HL-60 (cell line): Measurements from ENCODE around the gene PDZK1.

Experiments used
- GABPA ChIP-seq: IDR thresholded peaks from 2 replicates; pipeline ENCODE4 v1.6.1; 2012; ENCODE audit warnings: low read depth
- POLR2AphosphoS5 ChIP-seq: IDR thresholded peaks from 2 replicates; pipeline ENCODE4 v1.6.1; 2012; ENCODE audit warnings: low read depth
- REST ChIP-seq: IDR thresholded peaks from 2 replicates; pipeline ENCODE4 v1.6.1; 2012; ENCODE audit warnings: low read depth; ENCODE audit not compliant: insufficient replicate concordance
- TF ChIP-seq, protein P1 (sequence below): IDR thresholded peaks from one replicate; pipeline ENCODE4 v1.5.1; 2011; ENCODE audit warnings: low read length, control low read depth, inconsistent platforms; ENCODE audit not compliant: insufficient read depth

- TF ChIP-seq GABPA (no peak), POLR2AphosphoS5 (no peak), REST (no peak)
- TF ChIP-seq, protein P1, sequence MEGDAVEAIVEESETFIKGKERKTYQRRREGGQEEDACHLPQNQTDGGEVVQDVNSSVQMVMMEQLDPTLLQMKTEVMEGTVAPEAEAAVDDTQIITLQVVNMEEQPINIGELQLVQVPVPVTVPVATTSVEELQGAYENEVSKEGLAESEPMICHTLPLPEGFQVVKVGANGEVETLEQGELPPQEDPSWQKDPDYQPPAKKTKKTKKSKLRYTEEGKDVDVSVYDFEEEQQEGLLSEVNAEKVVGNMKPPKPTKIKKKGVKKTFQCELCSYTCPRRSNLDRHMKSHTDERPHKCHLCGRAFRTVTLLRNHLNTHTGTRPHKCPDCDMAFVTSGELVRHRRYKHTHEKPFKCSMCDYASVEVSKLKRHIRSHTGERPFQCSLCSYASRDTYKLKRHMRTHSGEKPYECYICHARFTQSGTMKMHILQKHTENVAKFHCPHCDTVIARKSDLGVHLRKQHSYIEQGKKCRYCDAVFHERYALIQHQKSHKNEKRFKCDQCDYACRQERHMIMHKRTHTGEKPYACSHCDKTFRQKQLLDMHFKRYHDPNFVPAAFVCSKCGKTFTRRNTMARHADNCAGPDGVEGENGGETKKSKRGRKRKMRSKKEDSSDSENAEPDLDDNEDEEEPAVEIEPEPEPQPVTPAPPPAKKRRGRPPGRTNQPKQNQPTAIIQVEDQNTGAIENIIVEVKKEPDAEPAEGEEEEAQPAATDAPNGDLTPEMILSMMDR, result no peak
These were observed 22.7 kb upstream of the PDZK1 start for GRCh38 chr1:145729666-145730436.
